Coronary artery (tissue), 2 donors: ENCODE results near the gene CDPF1.

ENCODE experiments used
- DNase-seq: peaks from one replicate; pipeline ENCODE4 v3.0.0-alpha.2; 2017; ENCODE audit warnings: low spot score
- H3K27ac ChIP-seq, 2 donors: fragments of 200-600 bp; sonication (generic); one replicate each; pipeline ENCODE4 v1.5.1; 2016 to 2019
- H3K4me3 ChIP-seq: fragments of 200-600 bp; sonication (generic); 2 replicates; pipeline ENCODE4 v1.5.1; 2016; ENCODE audit warnings: mild to moderate bottlenecking, moderate library complexity
- CTCF ChIP-seq: fragments of 200-600 bp; sonication (generic); IDR thresholded peaks from one replicate; pipeline ENCODE4 v1.5.1; 2019; ENCODE audit warnings: antibody characterized with exemption

The CDPF1 gene

GRCh38 chr22:46280063-46280817 is 30.1 kb upstream of the CDPF1 start:
- H3K27ac ChIP-seq: no peak overlapping the region
- no peak overlapping the region for H3K4me3 ChIP-seq
- TF ChIP-seq CTCF: no peak
- no peak for DNase-seq

DNA sequence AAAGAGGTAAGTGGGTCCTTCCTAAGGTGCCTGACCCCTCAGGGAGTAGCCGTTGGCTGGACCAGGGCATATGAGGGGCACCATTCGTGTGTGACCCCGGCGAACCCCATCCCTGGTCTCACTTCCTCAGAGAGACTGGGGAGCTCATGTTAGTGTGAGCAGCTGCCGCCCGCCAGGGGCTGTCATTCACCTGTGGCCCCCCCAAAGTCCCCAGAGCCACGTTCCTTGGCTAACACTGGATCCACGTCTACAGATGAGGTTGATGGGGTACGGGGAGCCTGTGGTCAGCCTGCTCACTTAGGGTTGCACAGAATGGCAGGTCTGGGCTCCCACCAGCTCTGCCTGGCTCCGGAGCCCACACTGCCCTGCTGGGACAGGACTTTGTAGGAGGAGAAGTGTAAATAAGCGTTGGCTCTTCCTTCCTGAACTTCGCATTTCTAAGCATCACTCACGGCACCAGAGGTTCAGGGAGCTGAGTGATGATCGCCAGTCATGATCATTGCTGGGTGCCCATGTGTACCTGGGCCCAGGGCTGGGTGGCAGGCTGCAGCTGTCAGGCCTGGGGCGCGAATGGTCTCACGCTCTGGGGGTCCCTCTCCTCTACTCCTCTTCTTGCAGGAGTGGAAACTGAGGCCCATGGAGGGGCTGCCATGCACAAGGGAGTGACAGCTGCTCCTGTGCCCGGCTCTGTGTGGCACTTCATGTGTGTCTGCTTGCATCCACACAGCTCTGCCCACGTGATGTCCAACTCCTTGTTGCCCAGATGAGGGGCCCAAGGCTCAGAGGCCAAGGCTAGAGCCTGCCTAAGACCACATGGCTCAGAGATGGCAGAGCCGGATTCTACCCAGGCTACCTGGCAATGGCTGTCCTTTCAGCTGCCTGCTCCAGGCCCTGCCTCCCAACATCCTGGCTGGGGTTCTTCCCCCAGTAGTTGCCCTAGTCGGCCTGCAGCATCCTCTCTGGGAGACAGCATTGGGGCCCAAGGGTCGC is 28.9 kb upstream of the CDPF1 start:
- no peak for TF ChIP-seq CTCF
- Histone ChIP-seq H3K27ac (no peak overlapping the region), H3K4me3 (no peak overlapping the region)
- no peak for DNase-seq

GRCh38 chr22:46276563-46276962 is 26.5 kb upstream of the CDPF1 start:
- Histone ChIP-seq H3K4me3 (no peak overlapping the region), H3K27ac (no peak overlapping the region)
- DNase-seq: no peak
- TF ChIP-seq CTCF: no peak

DNA sequence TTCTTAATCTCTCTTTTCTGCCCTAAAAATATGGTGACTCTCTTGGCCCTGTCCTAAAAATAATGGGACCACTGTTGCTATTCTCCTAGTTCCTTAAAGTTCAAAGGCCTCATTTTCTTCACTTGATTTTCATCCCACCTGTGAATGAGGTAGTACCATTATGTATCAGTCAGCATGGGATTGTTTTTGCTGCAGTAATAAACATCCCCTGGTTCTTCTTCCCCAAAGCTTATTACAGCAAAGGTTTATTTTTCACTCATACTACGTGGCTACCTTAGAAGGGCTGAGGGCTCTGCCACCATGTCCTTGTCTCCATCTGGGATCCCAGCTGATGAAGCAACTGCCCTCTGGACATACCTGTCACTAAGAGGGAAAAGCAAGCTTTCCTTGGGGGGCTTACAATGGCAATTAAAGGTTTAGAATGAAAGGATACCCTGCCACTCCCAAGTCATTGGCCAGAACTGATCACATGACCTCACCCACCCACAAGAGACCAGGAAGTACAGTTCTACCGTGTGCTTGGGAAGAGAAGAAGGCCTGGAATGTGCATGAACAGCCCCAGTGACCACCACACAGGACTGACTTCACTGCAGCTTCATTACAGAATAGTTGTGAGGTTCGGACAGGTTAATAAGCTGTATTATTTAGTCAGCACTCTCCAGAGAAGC is 25.5 kb upstream of the CDPF1 start:
- H3K4me3 ChIP-seq: no peak overlapping the region
- no peak for DNase-seq
- H3K27ac ChIP-seq: no peak overlapping the region
- TF ChIP-seq CTCF: no peak

DNA sequence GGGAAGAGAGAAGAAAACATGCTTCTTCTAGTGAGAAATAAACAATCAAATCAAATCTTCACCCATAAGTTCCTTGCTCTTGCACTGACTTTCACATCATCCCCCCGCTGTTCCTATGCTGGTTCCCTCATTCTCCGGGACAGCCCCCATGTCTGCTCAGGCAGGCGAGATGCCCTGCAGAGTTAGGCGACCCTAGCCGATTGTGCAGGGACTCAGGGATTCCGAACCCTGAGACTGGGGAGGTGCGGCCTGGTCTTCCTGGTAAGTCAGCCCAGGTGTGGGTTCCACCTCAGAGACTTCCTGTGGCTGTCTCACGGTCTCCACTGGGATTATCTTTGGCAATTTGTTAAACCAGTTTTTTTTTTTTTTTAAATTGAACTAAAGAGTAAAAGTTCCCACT is 24.3 kb upstream of the CDPF1 start:
- Histone ChIP-seq H3K27ac (no peak overlapping the region), H3K4me3 (no peak overlapping the region)
- no peak for TF ChIP-seq CTCF
- DNase-seq: no peak

DNA sequence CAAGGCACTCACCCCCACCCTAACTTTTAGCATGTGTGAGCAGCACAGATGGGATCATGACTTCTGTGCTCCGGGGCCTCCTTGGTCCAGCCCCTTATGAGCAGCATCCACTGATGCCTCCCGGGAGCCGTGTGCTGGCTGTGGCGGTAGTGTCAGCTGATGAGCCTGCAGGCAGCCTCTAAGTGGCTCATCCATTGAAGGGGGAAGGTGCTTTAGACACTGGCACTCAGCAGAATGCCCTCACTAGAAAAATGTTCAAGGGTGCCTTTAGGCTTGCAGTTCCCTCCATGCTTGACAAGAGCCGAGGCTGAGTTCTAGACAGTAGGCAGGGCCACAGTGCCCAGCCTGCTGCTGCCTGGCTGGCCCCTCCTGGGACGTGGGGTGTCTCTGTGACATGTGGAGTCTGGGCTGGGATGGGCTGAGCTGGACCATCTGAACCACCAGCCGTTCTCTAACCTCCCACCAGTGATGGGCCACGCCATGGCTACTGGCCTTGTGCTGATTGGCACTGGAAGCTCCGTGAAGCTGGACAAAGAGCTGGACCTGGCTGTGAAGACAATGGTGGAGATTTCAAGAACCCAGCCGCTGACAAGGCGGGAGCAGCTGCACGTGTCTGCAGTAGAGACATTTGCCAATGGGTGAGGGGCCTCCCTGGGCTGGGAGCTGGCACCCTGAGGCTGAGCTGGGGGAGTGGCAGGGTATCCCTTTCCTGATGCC is 23.5 kb upstream of the CDPF1 start:
- no peak for TF ChIP-seq CTCF
- no peak overlapping the region for H3K27ac ChIP-seq
- no peak for DNase-seq
- H3K4me3 ChIP-seq: no peak overlapping the region
